Activated CD8-positive, alpha-beta T cell treated with anti-CD3 and anti-CD28 coated beads, Interleukin-2, amount 10 ng/mL, durations not matched to agents 7 days and 5 days (primary cell): ENCODE measurements around the gene GPR150. TPM values are rescaled to one million over a fixed set of nuclear protein-coding genes. Genes with fewer than 3 reads are reported as not detected.

Experiments
- total RNA-seq, 2 experiments: library from RNA; stranded (reverse); gene quantifications; one replicate each; pipeline ENCODE4 v1.2.3, GENCODE V29; 2021

Gene GPR150
- total RNA-seq, 2 experiments from 2014 or later, result 0.74 to 0.83 TPM

Other genes with a start within 250 kb of the GPR150 start
- not detected for gene FAM81B, start 228.7 kb upstream of the GPR150 start, total RNA-seq
- 10 to 100 TPM; 66.9 to 70.4 TPM for gene SKIC3, start 65.1 kb upstream of the GPR150 start, total RNA-seq
- 1 to 10 TPM; 4.1 to 4.6 TPM for gene ARSK, start 65.0 kb upstream of the GPR150 start, total RNA-seq
- 1 to 10 TPM; 4.9 to 5.1 TPM for gene RFESD, start 26.7 kb downstream of the GPR150 start, total RNA-seq
- not detected for gene SPATA9, start 62.9 kb downstream of the GPR150 start, total RNA-seq
- gene RHOBTB3, start 111.2 kb downstream of the GPR150 start, total RNA-seq, result under 1 TPM; 0.21 to 0.32 TPM
- 10 to 100 TPM; 65.4 to 67.4 TPM for gene GLRX, start 202.6 kb downstream of the GPR150 start, total RNA-seq